Measurements from ENCODE around the gene TXNRD2.
A peak's percentile ranks its signal among the peaks of the same experiment; 100 is the strongest.

TXNRD2 gene

GRCh38 chr22:19979712-19980493 lies 38.3 kb upstream of the TXNRD2 start:
- DNase-seq, result no peak

GRCh38 chr22:19978748-19979147 lies 37.1 kb upstream of the TXNRD2 start:
- no peak for DNase-seq

- no peak for DNase-seq
Measured at GRCh38 chr22:19977296-19978243, 36.0 kb upstream of the TXNRD2 start.

GRCh38 chr22:19976671-19977070 lies 35.1 kb upstream of the TXNRD2 start:
- DNase-seq, result no peak

DNA sequence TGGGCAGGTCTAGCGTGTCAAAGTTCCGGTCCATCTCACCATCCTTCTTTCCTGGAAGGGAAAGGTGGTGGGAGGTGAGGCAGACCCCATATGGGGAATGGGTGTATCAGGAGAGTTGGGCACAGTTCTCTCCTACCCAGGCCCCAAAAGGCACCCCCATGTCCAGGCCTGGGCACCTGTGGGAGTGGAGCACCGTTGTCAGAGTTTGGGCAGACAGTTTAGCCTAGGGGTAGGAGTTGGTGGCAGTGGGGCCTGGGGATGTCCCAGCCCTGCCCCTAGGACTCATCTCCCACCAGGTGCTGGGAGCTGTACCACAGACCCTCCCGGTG lies 34.1 kb upstream of the TXNRD2 start:
- no peak for DNase-seq

DNA sequence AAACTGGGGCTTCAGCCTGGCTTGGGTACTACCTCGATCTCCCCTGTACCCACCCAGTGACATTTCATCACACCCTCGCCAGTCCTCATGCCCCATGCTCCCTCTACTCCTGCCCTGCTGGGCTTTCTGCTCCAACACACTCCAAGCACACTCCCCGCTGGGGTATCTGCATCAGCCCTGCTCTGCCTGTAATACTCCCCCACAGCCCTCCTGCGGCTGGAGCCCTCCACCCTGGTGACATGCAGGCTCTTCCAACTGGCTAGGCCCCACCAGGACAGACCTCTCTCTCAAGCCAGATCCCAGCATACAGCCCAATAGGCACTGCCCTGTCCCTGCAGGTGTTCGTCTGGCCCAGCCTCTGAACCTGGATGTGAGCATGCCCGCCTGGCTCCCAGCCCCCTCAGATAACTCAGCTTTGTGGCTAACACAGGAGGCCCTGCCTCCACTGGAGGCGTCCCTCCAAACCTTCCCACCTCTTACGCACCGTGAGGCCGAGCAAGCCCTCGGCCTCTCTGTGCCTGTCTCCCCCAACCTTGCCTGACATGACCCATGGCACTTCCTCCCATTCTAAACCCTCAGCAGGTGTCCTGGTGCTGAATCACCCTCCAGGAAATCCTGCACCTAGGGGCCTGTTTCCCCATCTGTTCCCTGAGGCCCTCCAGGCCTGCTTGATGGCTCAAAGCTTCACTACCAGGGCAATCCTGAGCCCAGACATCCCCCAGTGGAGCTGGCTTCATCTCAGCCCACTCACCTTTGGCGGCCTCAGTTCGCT lies 33.5 kb upstream of the TXNRD2 start:
- no peak for DNase-seq

GRCh38 chr22:19974268-19974861 lies 32.7 kb upstream of the TXNRD2 start:
- peak; percentile 38 for DNase-seq

DNA sequence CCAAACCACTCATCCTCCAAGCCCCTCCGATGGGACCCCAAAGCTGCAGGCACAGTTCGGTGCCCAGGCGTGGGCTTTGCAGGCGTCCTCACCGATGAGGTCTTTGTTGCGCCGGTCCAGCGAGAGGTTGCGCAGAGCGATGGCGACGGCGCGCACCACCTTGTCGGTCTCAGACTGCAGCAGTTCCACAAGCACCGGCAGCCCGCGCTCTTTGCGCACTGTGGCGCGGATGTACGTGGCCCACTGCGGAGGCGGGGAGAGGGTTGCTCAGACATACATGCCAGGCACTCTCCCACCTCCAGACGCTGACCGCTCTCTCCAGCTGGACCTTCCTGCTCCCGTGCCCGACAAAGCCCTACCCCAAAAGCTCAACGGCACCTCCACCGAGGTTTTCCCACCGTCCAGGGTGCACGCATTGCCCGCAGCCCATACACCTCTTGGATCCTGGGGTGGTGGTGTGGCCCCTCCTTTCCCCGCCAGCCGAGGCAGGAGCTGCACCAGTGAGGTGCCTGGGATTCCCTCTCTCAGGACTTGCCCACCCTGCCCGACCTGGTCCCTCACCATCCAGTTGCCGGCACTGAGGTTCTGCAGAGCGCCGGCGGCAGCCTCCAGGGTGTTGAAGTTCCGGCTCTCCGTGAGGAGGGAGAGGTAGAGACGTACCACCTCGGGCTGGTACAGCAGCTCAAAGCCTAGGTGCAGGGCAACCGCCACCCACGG lies 32.1 kb upstream of the TXNRD2 start:
- DNase-seq, result no peak

DNA sequence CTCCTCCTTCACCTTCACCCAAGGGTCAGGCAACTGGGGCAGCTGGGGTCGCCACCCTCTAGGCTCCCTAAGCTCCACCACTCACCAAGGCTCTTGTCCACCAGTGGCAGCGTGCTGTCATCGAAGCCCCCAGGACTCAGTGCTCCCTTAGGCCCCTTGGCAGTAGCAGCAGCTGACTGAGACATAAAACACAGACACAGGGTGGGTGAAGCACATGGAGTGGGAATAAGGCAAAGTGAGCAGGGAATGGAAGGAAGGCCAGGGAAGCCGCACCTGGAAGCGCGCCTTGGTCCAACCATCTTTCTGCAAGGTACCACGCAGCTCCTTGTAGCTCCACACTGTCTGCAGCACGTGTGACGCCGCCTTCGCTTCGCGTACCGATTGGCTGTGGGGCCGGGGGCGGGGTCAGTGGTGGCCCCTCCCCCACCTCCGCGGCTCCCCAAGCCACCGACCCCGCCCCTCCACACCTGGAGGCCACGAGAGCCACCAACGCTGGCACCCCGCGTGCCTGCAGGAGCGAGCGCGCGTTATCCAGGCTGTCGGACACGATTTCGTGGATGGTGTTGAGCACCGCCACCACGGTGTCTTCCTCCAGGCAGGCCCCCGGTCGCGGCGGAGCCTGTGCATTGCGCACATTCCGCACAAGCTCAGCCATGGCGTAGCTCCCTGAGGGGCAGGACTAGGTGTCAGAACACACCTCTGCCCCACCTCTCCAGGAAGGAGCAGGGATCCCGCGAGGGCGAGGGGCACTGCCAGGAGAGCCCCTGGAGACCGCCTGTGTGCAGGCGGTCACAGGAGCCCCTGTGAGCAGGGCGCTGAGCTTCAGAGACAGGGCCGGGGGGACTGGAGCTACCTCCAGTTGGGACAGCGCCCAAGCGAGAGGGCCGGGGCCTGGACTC lies 31.3 kb upstream of the TXNRD2 start:
- no peak for DNase-seq

- no peak for DNase-seq
Measured at GRCh38 chr22:19972251-19972650, 30.6 kb upstream of the TXNRD2 start.

DNA sequence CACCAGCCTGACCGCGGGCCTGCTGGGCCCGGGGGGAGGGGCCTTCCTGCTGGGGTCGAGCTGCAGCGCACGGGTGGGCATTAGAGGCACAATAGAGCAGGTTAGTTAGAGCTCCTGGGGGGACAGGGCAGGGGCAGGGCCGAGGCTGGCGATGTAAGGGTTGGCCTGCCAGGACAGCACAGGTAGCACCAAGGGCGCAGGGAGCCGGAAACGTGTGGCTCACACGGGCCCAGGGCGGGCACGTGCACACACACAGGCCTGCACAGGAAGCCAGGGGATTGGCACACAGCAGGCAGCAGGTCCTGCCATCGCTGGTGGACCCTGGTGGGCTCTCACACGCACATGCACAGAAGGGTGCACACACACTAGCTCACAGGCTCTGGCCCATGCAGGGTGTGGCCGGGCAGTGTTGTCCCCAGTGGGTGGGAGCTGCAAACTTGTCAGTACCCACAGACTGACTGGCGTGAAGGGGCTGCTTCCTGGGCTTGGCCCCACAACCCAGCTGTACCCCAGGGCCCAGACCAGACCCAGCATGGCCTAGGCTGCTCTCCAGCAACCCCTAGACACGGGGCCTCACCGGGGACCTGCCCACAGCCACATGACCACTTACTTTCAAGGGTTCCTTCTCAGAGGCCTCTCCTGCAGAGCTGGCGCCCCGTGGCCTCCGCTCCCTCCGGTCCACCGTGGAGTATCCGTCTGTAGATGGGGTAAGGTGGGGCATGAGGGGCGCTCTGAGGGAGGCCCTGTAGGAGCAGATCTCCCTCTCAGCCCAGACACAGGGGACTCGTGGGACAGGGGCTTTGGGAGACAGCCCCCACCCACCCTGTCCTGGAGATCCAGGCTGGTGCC lies 29.9 kb upstream of the TXNRD2 start:
- DNase-seq, result no peak

DNA sequence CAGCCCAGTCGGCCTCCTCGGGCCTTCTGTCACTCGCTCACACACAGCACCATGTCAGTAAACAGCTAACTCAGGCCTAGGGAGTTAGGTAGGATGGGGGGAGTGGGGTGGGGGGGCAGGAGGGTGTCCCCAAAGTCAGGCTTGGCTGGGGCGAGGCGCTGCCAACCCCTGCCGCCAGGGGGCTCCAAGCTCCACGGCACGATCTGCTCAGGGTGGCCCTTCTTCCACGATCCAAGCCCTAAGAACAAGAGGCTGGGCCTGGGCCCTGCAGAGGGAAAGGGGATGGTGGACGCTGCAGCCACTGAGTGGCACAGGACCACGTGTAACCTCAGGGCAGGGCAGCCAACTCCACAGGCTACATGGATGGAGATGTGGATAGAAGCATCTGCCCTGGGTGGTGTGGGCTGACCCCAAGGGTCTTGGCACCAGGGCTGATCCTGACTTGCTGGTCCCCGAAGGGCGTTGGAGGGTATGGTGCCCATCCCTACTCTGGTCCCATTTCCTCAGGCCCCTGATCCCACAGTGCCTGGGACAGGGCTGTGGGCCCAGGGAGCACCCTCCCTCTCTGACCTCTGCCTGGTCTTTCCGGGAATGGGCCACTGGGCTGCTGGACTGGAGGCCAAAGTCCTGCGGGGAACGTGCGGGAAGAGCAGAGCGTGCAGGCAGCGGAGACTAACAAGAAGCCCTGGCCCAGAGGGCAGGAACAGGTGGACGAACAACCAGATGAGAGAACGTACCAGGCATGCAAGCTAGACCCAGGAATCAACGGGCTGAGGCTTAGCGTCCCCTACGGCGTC lies 29.1 kb upstream of the TXNRD2 start:
- peak; percentile 83 for DNase-seq

DNA sequence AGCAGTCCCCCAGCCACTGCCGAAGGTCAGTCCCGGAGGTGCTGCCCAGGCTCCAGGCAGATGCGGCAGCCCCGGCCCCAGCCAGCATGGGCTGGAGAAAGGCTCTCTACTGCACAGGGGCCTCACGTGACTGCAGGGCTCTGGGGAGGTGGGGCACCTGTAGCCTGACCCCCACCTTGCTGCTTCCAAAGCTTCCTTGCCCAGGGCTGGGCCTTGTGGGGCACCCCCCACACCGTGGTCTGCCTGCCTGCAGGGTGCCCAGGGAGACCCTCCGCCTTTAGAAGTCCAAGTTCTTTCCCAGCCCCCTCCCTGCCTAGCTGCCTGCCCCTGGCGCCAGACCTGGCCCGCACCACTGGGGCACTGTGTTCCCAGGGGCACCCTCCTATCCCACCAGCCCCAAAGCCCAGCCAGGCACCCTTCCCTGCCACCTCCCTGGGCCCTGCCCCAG lies 28.4 kb upstream of the TXNRD2 start:
- DNase-seq, result no peak

GRCh38 chr22:19969141-19969928 lies 27.7 kb upstream of the TXNRD2 start:
- no peak for DNase-seq

DNA sequence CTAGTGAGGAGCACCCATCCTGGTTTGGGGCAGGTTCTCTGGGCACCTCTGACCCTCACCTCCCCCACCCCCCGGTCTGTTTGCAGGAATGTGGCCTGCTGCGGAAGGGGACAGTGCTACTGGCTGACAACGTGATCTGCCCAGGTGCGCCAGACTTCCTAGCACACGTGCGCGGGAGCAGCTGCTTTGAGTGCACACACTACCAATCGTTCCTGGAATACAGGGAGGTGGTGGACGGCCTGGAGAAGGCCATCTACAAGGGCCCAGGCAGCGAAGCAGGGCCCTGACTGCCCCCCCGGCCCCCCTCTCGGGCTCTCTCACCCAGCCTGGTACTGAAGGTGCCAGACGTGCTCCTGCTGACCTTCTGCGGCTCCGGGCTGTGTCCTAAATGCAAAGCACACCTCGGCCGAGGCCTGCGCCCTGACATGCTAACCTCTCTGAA lies 26.9 kb upstream of the TXNRD2 start:
- DNase-seq, result no peak

- DNase-seq, result no peak
Measured at GRCh38 chr22:19967850-19968449, 26.3 kb upstream of the TXNRD2 start.

GRCh38 chr22:19966908-19967750 lies 25.5 kb upstream of the TXNRD2 start:
- DNase-seq, result no peak
